Aorta (tissue), 5 donors: ENCODE measurements around the gene LRRTM2. TPM values are rescaled to one million over a fixed set of nuclear protein-coding genes. Genes with fewer than 3 reads are reported as not detected.
"Not testable (repeated sequence)": the region's sequence is repeated elsewhere in the genome, so short reads cannot be mapped to it uniquely, and the experiment has no call there.

Source experiments
- ATAC-seq: fragments of 200-7000 bp; cut with Tn5 transposase; one replicate; pipeline ENCODE4 v1.9.1; 2022; ENCODE audit warnings: moderate library complexity; ENCODE audit not compliant: low FRiP score
- DNase-seq, 2 donors: peaks; one replicate each; pipeline ENCODE4 v3.0.0-alpha.2; 2020
- H3K27ac ChIP-seq, 2 donors: one replicate each; pipeline ENCODE4 v1.5.1; 2013; ENCODE audit warnings: low read length in 2 of 2, mild to moderate bottlenecking in 2 of 2, moderate library complexity in 2 of 2, control low read depth in 1 of 2, inconsistent platforms in 1 of 2, low read depth in 1 of 2
- H3K27me3 ChIP-seq, 2 donors: one replicate each; pipeline ENCODE4 v1.6.1; 2013; ENCODE audit warnings: control low read depth in 1 of 2, low read length in 1 of 2, mild to moderate bottlenecking in 1 of 2, moderate library complexity in 1 of 2; ENCODE audit not compliant: insufficient read depth in 2 of 2, control insufficient read depth in 1 of 2
- H3K36me3 ChIP-seq, 2 donors: one replicate each; pipeline ENCODE4 v1.6.1; 2013; ENCODE audit warnings: control low read depth in 1 of 2, low read length in 1 of 2, mild to moderate bottlenecking in 1 of 2; ENCODE audit not compliant: insufficient read depth in 2 of 2, control insufficient read depth in 1 of 2
- H3K4me1 ChIP-seq, 2 donors: one replicate each; pipeline ENCODE4 v1.6.1; 2013; ENCODE audit warnings: low read length in 2 of 2, control low read depth in 1 of 2, mild to moderate bottlenecking in 1 of 2, moderate library complexity in 1 of 2; ENCODE audit not compliant: insufficient read depth in 2 of 2, control insufficient read depth in 1 of 2
- H3K4me3 ChIP-seq, 2 donors: one replicate each; pipeline ENCODE4 v1.5.1; 2013; ENCODE audit warnings: low read length in 2 of 2, control low read depth in 1 of 2, mild to moderate bottlenecking in 1 of 2
- H3K9me3 ChIP-seq: one replicate; pipeline ENCODE4 v1.6.1; 2013; ENCODE audit warnings: mild to moderate bottlenecking, low read length; ENCODE audit not compliant: control insufficient read depth
- WGBS, 2 donors: extraction: QIAGEN DNeasy Blood & Tissue Kit; methylation state at CpG; one replicate each; pipeline ENCODE4 v1.1.7; 2013; 5-methylcytosine and 5-hydroxymethylcytosine counted together
- intact Hi-C, 2 donors: fragments of 100-400 bp; cut with DNase I; formaldehyde crosslinking; loops; one replicate each; pipeline versions ENCODE4 v1.14.2 to v1.15.0; 2022
- polyA plus RNA-seq, 2 donors: library from polyadenylated mRNA; stranded (reverse); fragments of 200-250 nt; gene quantifications; one replicate each; pipeline ENCODE4 v1.2.3, GENCODE V29; 2013
- total RNA-seq, 2 donors: library from RNA; stranded (reverse); fragmentation: NEBNext Ultra II Directional; extraction: Animal tissue kit (Norgen Biotek cat#: 25700); gene quantifications; one replicate each; pipeline ENCODE4 v1.2.1, GENCODE V29; 2021
- donor health status: healthy with polysubstance abuse.
- donor health status: Bipolar disorder and iron deficiency.
- donor health status: DM: no; HTN: no; CAD: no.
- donor health status: DM: no; HTN: no; CAD: no.
- donor health status: DM: yes; HTN: yes; CAD: no.

Gene LRRTM2
- total and polyA plus RNA-seq, 4 donors = 0.24 to 0.36 (median 0.31) TPM; not detected in 1

DNA sequence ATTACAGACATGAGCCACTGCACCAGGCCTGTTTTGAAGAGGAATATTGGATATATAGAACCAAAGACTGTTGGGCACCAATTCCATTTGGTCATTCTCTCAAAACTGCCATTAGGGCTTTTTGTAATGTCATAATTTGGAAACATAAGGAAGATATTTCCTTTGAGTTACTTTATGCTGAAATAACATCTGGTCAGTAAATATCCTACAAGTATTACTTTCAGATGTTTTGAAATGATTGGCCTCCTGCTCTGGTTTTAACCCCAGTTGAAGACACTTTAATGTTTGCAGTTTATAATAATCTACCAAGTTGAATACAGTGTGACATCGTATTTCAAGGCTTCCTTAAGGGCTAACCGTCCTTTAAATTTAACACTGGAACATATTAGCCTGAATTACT, 33.6 kb downstream of the LRRTM2 start:
- 92 to 96% methylated on average over 2 of the region's 2 CpGs for WGBS, 2 donors
- Histone ChIP-seq H3K9me3 (no peaks in the 10 kb centered on the region), H3K4me3 (no peak overlapping the region), H3K36me3 (no peaks in the 10 kb centered on the region), H3K27ac (no peak overlapping the region), H3K27me3 (no peaks in the 10 kb centered on the region), H3K4me1 (peaks cover 7% of the 10 kb centered on the region in 2 donors)
- no peak for DNase-seq
- no peak for ATAC-seq
- intact Hi-C loops = no loop called here

DNA sequence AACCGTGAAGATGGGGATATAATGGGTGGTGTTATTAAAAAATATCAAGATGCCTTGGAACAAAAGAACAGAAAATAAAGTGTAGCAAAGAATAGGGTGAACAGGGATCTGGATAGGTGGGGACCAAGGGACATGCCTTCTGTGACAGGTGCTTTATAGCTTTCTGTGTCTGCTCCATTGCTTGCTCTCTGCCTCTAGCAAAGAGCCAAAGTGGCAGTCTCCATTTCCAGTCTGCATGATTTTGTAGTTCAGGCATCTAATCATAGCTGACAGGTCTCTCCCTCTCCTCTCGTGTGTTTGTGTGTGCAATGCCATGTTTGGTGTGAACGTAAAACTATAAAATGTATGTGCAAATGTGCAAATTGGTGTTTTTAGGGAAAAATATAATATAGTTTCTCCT, 35.0 kb downstream of the LRRTM2 start:
- H3K36me3 ChIP-seq = no peaks in the 10 kb centered on the region
- DNase-seq (no peak), ATAC-seq (no peak)
- WGBS, 2 donors = 54 to 56% methylated on average over 3 of the region's 3 CpGs
- peaks cover 5 to 7% of the 10 kb centered on the region in 2 donors for H3K4me1 ChIP-seq
- H3K27me3 ChIP-seq = no peaks in the 10 kb centered on the region
- H3K9me3 ChIP-seq = no peaks in the 10 kb centered on the region
- intact Hi-C loops = no loop called here
- H3K4me3 ChIP-seq = no peak overlapping the region
- no peak overlapping the region for H3K27ac ChIP-seq

DNA sequence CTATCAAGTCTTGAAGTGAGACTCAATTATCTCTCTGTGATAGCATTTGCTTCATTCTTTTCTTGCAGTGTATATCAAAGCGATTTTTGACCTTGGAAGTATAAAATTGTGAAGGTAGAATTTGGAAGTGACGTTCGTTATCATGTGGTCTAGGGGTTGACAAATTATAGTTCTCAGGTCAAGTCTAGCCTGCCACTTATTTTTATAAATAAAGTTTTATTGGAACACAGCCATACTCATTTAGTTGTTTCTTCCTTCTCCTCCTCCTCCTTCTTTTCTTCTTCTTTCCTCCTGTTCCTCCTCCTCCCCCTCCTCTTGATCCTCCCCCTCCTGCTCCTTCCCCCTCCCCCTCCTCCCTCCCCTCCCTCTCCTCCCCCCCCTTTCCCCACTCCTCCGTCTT, 38.0 kb downstream of the LRRTM2 start:
- DNase-seq (no peak), ATAC-seq (no peak)
- Histone ChIP-seq H3K4me1 (peaks cover 0 to under 1% of the 10 kb centered on the region in 2 donors), H3K36me3 (no peaks in the 10 kb centered on the region), H3K9me3 (no peaks in the 10 kb centered on the region), H3K4me3 (no peak overlapping the region), H3K27ac (no peak overlapping the region), H3K27me3 (no peaks in the 10 kb centered on the region)
- WGBS, 2 donors = 95 to 96% methylated on average over 4 of the region's 4 CpGs
- intact Hi-C loops = no loop called here

DNA sequence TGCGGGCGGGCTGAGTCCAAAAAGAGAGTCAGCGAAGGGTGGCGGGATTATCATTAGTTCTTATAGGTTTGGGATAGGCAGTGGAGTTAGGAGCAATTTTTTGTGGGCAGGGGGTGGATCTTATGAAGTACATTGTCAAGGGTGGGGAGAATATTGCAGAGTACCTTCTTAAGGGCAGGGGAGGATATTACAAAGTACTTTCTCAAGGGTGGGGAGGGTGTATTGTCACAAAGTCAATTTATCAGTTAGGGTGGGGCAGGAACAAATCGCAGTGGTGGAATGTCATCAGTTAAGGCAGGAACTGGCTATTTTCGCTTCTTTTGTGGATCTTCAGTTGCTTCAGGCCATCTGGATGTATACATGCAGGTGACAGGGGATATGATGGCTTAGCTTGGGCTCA, 40.3 kb downstream of the LRRTM2 start:
- H3K27ac ChIP-seq, H3K9me3 ChIP-seq, H3K27me3 ChIP-seq, DNase-seq, H3K4me3 ChIP-seq, ATAC-seq, H3K36me3 ChIP-seq, intact Hi-C loops, H3K4me1 ChIP-seq: not testable (repeated sequence)
- WGBS, 2 donors = 97% methylated on average over 6 of the region's 6 CpGs

DNA sequence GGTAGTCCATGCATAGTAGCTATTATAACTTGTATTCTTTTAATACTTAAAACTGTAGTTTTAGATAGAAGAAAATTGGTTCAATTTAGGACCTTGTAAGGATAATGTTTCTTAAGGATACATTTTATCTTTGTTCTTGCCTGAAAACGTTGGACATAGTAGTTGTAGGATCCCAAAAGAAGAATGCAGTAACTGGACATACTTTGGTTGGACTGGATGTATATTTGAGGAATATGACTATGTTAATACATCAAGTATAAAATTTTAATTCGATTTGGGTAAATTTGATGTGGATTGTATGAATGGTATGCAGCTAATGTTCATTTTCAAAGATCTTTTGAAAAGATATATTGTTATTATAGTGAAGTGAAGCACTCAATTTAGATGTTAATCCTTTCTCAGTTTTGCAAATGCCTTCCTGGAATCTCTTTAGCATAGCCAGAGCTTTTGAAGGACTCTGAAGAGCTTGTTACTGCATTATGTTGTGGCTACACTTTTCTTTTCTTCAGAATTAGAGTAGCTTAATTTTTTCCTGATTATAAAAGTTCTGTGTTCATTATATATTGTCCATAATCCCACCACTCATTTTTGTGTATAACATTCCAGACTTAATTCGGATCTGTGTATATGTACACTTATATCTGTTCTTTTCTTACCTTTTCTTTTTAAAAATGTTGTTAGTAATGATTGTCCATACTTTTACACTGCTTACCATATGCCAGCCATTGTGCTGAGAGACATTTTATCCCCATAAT, 41.2 kb downstream of the LRRTM2 start:
- peaks cover 0 to 1% of the 10 kb centered on the region in 2 donors for H3K4me1 ChIP-seq
- H3K27me3 ChIP-seq = no peaks in the 10 kb centered on the region
- H3K27ac ChIP-seq = no peak overlapping the region
- intact Hi-C loops = no loop called here
- DNase-seq (no peak), ATAC-seq (no peak)
- no peaks in the 10 kb centered on the region for H3K9me3 ChIP-seq
- peaks cover 1 to 3% of the 10 kb centered on the region in 2 donors for H3K36me3 ChIP-seq
- no peak overlapping the region for H3K4me3 ChIP-seq
- WGBS, 2 donors = 28 to 29% methylated on average over 3 of the region's 3 CpGs

DNA sequence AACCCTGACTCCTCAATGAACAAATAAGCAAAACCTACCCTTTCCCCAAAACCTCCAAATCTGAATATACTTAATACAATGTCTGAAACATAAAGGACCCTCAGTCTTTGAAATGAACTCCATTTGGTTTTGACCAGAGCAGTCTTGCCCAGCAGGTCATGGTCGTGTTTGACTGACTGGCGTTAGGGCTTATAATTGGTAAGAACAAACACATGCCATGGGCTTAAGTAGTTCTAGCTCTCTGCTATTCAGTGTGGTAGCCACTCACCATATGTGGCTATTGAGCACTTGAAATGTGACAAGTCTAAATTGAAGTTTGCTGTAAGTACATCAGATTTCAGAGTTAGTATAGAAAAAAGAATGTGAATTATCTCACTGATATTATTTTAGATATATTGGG, 42.1 kb downstream of the LRRTM2 start:
- Histone ChIP-seq H3K4me3 (no peak overlapping the region), H3K4me1 (peaks cover 0 to 1% of the 10 kb centered on the region in 2 donors), H3K27me3 (no peaks in the 10 kb centered on the region), H3K27ac (no peak overlapping the region), H3K9me3 (no peaks in the 10 kb centered on the region), H3K36me3 (peaks cover 3 to 4% of the 10 kb centered on the region in 2 donors)
- intact Hi-C loops = no loop called here
- 84 to 87% methylated on average over 2 of the region's 2 CpGs for whole genome bisulfite sequencing, 2 donors
- DNase-seq (no peak), ATAC-seq (no peak)

DNA sequence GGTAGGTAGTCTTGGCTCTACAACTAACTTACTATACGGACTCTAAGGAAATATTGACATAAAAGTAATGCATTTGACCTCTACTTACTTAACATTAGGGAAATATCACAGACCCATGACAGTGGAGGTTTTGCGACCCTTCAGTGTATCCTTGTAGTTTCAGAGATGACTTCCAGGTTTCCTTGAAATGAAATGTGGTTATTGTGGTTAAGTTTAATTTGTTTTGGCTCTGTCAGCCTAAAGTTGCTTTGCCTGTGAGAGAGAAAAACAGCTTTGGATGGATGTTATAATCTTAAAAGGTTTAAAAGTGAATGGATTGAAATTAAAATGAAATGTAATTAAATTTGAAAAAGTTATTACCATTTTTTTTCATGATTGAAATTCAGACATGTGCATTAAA, 42.9 kb downstream of the LRRTM2 start:
- intact Hi-C loops = no loop called here

DNA sequence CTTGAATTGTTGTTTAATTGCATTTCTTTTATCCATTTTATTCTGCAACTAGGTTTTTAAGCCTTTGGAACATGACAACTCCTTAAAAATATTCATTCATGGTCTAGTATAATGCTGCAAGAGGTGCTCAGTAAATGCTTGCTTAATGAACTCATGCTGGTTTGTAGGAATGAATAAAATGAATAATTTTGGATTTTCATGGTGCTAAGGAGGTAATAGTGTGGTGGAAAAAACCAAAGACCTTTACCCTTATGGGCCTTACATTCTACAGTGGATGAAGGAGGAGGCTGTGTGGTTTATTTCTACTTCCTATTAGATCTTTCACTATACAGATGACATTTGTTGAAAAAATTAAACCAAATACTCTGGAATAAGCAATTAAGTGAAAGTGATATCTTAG, 43.4 kb downstream of the LRRTM2 start:
- no peaks in the 10 kb centered on the region for H3K9me3 ChIP-seq
- H3K4me1 ChIP-seq = peaks cover 0 to 1% of the 10 kb centered on the region in 2 donors
- intact Hi-C loops = no loop called here
- DNase-seq (no peak), ATAC-seq (no peak)
- peaks cover 3 to 4% of the 10 kb centered on the region in 2 donors for H3K36me3 ChIP-seq
- H3K4me3 ChIP-seq = no peak overlapping the region
- H3K27me3 ChIP-seq = no peaks in the 10 kb centered on the region
- no peak overlapping the region for H3K27ac ChIP-seq

More for the DNA sequence above, 42.9 kb downstream of the LRRTM2 start:
- Histone ChIP-seq H3K4me3 (no peak overlapping the region), H3K9me3 (no peaks in the 10 kb centered on the region), H3K27me3 (no peaks in the 10 kb centered on the region), H3K36me3 (peaks cover 3 to 4% of the 10 kb centered on the region in 2 donors), H3K4me1 (peaks cover 0 to 1% of the 10 kb centered on the region in 2 donors), H3K27ac (no peak overlapping the region)
- ATAC-seq (no peak), DNase-seq (no peak)
- WGBS, 2 donors = 65 to 66% methylated on average over 2 of the region's 2 CpGs

DNA sequence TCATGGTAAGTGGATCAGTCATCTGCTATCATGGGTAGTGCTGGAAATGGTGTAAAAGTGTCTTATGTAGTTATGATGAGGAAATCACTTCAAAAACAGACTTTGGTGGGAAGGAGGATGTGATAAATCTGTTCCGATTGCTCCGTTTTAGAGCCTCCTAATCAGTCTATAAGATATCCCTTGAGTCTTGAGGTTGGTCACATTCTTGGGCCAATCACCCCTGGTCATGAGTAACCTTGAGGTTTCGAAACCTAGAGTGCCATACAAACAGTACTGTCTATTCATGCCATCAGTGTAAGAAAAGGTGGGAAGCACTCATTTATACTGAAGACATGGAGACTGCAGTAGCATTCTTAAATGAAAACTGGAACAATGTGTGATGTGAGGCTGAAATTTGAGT, 45.8 kb downstream of the LRRTM2 start:
- ATAC-seq (no peak), DNase-seq (no peak)
- Histone ChIP-seq H3K9me3 (no peaks in the 10 kb centered on the region), H3K27me3 (no peaks in the 10 kb centered on the region), H3K4me3 (no peak overlapping the region), H3K4me1 (peaks cover 0 to 1% of the 10 kb centered on the region in 2 donors), H3K27ac (no peak overlapping the region), H3K36me3 (peaks cover 3 to 6% of the 10 kb centered on the region in 2 donors)
- intact Hi-C loops = no loop called here
- 95 to 98% methylated on average over 3 of the region's 3 CpGs for WGBS, 2 donors
